Measurements from ENCODE around the gene AOC1.

Gene AOC1

GRCh38 chr7:150849204-150849775 lies 3.0 kb upstream of the AOC1 start:
- TF ChIP-seq POU6F1 (CRISPR knock-in tag; IDR thresholded peaks at IDR 0.05; ENCODE audit: borderline replicate concordance, low read depth) (no peak), GLIS3 (CRISPR knock-in tag; IDR thresholded peaks at IDR 0.05) (no peak), ARNTL (CRISPR knock-in tag; IDR thresholded peaks at IDR 0.05; ENCODE audit: borderline replicate concordance, low read depth) (no peak), ZNF70 (CRISPR knock-in tag; IDR thresholded peaks at IDR 0.05) (no peak), CSRNP3 (CRISPR knock-in tag; IDR thresholded peaks at IDR 0.05) (no peak), ESRRG (CRISPR knock-in tag; IDR thresholded peaks at IDR 0.05) (no peak), PATZ1 (CRISPR knock-in tag; IDR thresholded peaks at IDR 0.05; ENCODE audit: borderline replicate concordance) (no peak), ISL1 (CRISPR knock-in tag; IDR thresholded peaks at IDR 0.05) (no peak), ZFP30 (CRISPR knock-in tag; IDR thresholded peaks at IDR 0.05) (no peak), RARB (CRISPR knock-in tag; IDR thresholded peaks at IDR 0.05) (no peak), ZNF8 (CRISPR knock-in tag; IDR thresholded peaks at IDR 0.05) (no peak), BACH2 (CRISPR knock-in tag; IDR thresholded peaks at IDR 0.05; ENCODE audit: borderline replicate concordance) (no peak)
- ATAC-seq = no peak

- TF ChIP-seq PPARA (CRISPR knock-in tag; IDR thresholded peaks at IDR 0.05; ENCODE audit: borderline replicate concordance) = no peak
- TF ChIP-seq CSRNP3 (CRISPR knock-in tag; IDR thresholded peaks at IDR 0.05) = no peak
- no peak for TF ChIP-seq TOX (CRISPR knock-in tag; IDR thresholded peaks at IDR 0.05; ENCODE audit: borderline replicate concordance)
- no peak for TF ChIP-seq CSDC2 (CRISPR knock-in tag; IDR thresholded peaks at IDR 0.05)
- no peak for TF ChIP-seq CREB5 (CRISPR knock-in tag; IDR thresholded peaks at IDR 0.05; ENCODE audit: low read depth)
- TF ChIP-seq ISL1 (CRISPR knock-in tag; IDR thresholded peaks at IDR 0.05) = no peak
- no peak for TF ChIP-seq ARNTL (CRISPR knock-in tag; IDR thresholded peaks at IDR 0.05; ENCODE audit: borderline replicate concordance, low read depth)
- no peak for TF ChIP-seq ZNF8 (CRISPR knock-in tag; IDR thresholded peaks at IDR 0.05)
- no peak for TF ChIP-seq SNAI2 (CRISPR knock-in tag; IDR thresholded peaks at IDR 0.05)
- TF ChIP-seq PATZ1 (CRISPR knock-in tag; IDR thresholded peaks at IDR 0.05; ENCODE audit: borderline replicate concordance) = no peak
- no peak for TF ChIP-seq ESRRG (CRISPR knock-in tag; IDR thresholded peaks at IDR 0.05)
- TF ChIP-seq ZFP30 (CRISPR knock-in tag; IDR thresholded peaks at IDR 0.05) = no peak
- no peak for TF ChIP-seq ZNF565 (CRISPR knock-in tag; conservative IDR thresholded peaks at IDR 0.05; ENCODE audit: low read depth)
- TF ChIP-seq OSR1 (CRISPR knock-in tag; IDR thresholded peaks at IDR 0.05) = no peak
- TF ChIP-seq TSHZ2 (CRISPR knock-in tag; IDR thresholded peaks at IDR 0.05) = no peak
- no peak for TF ChIP-seq ZC3H10 (CRISPR knock-in tag; IDR thresholded peaks at IDR 0.05)
- no peak for ATAC-seq
Measured at GRCh38 chr7:150850273-150850672, 2.0 kb upstream of the AOC1 start.
